22Rv1 (cell line): Measurements from ENCODE around the gene BLID.

ENCODE experiments used
- H3K27ac ChIP-seq: fragments of 450-650 bp; 2 replicates; pipeline ENCODE4 v1.5.1; 2017
- ZFX ChIP-seq: fragments of 450-650 bp; IDR thresholded peaks from 2 replicates; pipeline ENCODE4 v1.6.1; 2017; ENCODE audit warnings: antibody characterized with exemption, borderline replicate concordance
- TF ChIP-seq, protein P1 (sequence below): fragments of 450-650 bp; IDR thresholded peaks from 2 replicates; pipeline ENCODE4 v1.5.1; 2017; ENCODE audit warnings: mild to moderate bottlenecking

BLID gene

DNA sequence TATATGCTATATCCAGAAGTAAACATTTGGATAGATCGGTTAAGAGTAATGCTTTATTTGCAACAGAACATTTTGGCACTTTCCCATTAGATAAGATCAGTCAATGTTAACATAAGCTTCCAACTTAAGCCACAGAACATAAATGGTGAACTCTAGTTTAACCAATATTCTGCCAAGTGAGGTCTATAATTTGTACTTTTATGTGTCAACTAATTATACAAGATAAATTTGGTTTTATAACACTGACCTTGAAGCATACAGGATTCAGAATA, 23.5 kb upstream of the BLID start:
- no peak for TF ChIP-seq ZFX
- TF ChIP-seq, protein P1, sequence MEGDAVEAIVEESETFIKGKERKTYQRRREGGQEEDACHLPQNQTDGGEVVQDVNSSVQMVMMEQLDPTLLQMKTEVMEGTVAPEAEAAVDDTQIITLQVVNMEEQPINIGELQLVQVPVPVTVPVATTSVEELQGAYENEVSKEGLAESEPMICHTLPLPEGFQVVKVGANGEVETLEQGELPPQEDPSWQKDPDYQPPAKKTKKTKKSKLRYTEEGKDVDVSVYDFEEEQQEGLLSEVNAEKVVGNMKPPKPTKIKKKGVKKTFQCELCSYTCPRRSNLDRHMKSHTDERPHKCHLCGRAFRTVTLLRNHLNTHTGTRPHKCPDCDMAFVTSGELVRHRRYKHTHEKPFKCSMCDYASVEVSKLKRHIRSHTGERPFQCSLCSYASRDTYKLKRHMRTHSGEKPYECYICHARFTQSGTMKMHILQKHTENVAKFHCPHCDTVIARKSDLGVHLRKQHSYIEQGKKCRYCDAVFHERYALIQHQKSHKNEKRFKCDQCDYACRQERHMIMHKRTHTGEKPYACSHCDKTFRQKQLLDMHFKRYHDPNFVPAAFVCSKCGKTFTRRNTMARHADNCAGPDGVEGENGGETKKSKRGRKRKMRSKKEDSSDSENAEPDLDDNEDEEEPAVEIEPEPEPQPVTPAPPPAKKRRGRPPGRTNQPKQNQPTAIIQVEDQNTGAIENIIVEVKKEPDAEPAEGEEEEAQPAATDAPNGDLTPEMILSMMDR = no peak
- H3K27ac ChIP-seq = no peak overlapping the region

DNA sequence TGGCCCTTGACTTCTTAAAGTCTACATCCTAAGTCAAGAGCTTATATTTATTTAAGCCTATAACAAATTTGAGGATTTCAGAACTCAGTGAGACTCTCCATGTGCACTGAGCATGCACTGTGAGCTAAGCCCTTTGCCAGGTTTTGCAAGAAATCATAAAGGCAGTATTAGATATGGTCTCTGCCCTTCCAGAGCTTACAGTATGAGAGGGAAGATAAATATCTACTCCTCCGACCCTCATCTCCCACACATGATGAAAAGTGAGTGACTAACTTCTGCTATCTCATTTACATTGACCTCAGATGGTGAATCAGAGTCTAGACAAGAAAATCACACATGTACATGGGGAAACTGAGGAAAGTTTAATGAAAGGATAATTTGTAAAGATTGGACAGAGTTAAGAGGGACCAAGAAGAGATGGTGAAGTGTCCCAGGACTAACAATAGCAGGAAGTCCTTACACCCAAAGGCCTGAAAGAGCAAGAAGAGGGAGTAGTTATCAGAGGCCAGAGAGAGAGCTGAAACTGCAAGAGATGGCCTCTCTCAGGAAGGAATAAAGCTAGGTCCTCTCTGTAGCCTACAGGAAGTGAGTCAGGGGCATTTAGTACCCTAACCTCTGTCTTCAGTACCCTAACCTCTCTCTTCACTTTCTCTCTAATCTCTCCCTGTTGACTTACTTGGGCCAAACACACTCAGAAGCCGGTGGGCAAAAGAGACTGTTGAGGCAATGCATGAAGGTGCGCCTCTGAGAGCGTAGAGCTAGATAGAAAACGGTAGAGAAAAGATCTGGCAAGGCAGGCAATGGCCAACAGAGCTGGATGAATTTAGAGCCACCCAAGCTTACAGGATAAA, 23.0 kb upstream of the BLID start:
- H3K27ac ChIP-seq = no peak overlapping the region
- TF ChIP-seq, protein P1 = no peak
- TF ChIP-seq ZFX = no peak

DNA sequence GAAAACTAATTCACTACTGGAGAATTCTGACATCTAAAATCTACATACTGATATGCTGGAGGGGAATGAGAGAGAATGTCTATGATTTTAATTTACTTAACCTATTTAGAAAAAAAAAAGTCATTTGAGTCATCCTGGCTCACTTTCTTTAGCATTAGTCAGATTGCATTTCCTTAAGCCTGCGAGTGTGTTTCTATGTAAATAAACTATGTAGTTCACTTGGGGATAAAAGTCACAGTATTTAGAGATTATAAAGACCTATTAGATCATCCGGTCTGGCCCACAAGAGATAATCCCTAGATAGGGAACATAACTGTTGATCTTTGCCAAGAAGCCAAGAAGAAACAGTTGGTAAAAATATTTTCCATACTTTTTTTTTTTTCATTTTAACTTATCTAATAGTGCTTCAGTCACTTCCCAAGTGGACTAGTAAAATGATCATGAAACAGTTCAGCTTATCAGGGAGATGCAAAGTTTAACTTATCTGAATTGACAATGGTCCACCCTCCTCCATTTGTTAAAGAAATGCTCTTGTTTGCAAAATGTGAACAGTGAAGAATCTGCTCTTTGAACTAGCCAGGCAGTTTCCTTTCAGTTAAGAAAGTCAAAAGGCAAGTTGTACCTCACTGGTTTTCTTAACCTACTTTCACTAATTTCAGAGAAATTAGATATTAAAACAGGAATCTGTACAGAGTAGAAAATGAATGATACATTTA, 21.2 kb upstream of the BLID start:
- H3K27ac ChIP-seq = no peak overlapping the region

DNA sequence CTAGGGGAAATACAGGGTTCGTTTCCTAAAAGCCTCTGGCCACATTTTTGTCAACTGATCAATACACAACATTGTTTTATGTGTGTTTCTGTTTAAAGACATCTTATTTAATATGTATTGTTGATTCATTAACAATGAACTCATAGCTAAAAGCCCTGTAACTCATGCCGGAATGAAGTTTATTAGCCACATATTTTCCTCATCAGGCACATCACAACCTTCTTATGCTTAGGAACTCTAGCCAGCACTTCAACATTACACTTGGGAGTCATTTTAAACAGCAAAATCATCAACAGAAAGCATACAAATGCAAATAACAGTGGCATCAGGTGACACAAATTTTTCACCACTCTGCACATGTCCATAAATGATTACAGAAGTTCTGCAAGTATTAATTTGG, 15.1 kb upstream of the BLID start:
- TF ChIP-seq, protein P1 = no peak
- no peak for TF ChIP-seq ZFX
- H3K27ac ChIP-seq = no peak overlapping the region

More for the DNA sequence above, 21.2 kb upstream of the BLID start:
- TF ChIP-seq, protein P1 = no peak
- no peak for TF ChIP-seq ZFX

DNA sequence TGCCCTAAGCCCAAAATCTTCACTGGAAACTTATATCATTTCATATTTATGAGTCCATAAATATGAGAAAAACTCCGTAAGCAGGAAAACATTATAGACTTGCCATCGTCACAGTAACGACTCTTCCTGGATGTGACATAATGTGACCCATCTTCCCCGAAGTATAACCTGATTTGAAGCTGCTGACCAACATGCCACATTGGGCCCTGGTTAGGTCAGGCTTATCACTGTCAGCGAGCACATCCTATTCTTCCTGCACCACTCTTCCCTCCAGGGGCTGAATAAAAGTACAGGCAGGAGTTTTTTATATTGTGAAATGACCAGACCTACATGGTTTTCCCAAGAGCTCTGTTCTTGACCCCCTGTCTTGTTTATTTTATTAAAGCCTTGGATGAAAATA, 12.1 kb upstream of the BLID start:
- H3K27ac ChIP-seq = no peak overlapping the region
- TF ChIP-seq ZFX = no peak

DNA sequence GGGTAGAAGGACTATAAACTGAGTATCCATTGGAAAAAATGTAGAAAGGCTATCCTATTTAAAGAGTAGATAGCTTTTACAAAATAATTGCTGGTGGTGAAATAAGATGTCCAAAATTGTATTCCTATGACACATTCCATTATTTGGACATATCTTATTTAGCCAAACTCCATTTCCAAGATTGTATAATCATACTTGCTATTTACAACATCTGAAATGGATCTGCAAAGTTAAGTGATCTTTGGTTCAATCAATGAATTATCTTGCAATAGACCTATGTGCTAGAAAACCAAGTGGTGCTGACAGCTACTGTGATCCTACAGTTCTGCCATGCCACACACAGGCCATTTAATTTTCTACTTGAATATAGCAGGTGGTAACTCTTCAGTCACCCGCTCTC, 11.0 kb upstream of the BLID start:
- TF ChIP-seq, protein P1 = no peak
- TF ChIP-seq ZFX = no peak
- H3K27ac ChIP-seq = no peak overlapping the region

DNA sequence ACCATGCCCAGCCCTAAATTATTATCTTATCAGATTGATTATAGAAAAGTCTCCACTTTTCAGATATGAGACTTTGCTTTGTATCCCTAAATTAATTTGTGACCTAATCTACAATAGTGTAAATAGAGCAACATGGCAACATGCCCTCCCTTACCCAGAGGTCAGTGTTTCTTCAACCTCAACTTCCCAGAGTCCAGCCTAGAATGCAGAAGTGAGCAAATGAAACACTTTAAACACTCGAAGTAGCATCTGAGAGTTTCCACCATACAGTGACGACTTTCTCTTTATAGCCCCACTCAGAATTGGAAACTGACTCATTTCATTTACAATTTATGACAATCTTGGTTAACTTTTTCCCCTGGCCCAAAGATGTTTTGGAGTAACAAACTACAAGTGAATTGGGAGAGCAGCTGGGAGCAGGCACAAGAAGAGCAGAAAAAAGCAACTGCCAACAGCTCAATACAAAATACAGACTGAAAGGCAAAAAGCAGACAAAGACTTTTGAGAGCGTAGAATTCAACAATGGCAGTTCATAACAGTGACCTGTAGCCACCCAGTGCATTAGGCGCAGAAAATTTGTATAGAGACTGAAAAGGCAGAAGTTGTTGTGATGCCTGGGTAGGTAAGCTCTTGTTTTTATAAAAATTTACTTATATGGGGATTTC, 10.1 kb upstream of the BLID start:
- H3K27ac ChIP-seq = no peak overlapping the region
- TF ChIP-seq ZFX = no peak
- TF ChIP-seq, protein P1 = no peak
